Measurements from ENCODE around the gene UBIAD1. TPM values are rescaled to one million over a fixed set of nuclear protein-coding genes. Genes with fewer than 3 reads are reported as not detected.

The UBIAD1 gene
- total and polyA plus RNA-seq, 9 of the 15 experiments (the other 6 are each of a cell fraction or from before 2014, with no cell fraction given): 6.2 to 34.3 (median 22.3) TPM

GRCh38 chr1:11262171-11263049 is 10.6 kb upstream of the UBIAD1 start, which contains the start of gene MTOR (continued):
- TF ChIP-seq ARID3A (IDR thresholded peaks at IDR 0.05; ENCODE audit: borderline replicate concordance, low read depth, low read length) (peak; percentile 78; the same call in 1 of the 2 replicates), ZFPM2 (CRISPR knock-in tag; IDR thresholded peaks at IDR 0.05) (no peak), ZNF584 (CRISPR knock-in tag; IDR thresholded peaks at IDR 0.05; ENCODE audit: low read depth) (no peak), GABPB2 (CRISPR knock-in tag; conservative IDR thresholded peaks at IDR 0.05) (no peak), TFAM (CRISPR knock-in tag; conservative IDR thresholded peaks at IDR 0.05) (no peak), SMAD2 (IDR thresholded peaks at IDR 0.05; ENCODE audit: low read depth, low read length) (no peak), HDAC1 (IDR thresholded peaks at IDR 0.05) (peak in 1 of 2 experiments; percentile 62; a peak in 2 of 4 replicates), AFF4 (CRISPR knock-in tag; IDR thresholded peaks at IDR 0.05) (no peak)
- TF ChIP-seq, protein P1, sequence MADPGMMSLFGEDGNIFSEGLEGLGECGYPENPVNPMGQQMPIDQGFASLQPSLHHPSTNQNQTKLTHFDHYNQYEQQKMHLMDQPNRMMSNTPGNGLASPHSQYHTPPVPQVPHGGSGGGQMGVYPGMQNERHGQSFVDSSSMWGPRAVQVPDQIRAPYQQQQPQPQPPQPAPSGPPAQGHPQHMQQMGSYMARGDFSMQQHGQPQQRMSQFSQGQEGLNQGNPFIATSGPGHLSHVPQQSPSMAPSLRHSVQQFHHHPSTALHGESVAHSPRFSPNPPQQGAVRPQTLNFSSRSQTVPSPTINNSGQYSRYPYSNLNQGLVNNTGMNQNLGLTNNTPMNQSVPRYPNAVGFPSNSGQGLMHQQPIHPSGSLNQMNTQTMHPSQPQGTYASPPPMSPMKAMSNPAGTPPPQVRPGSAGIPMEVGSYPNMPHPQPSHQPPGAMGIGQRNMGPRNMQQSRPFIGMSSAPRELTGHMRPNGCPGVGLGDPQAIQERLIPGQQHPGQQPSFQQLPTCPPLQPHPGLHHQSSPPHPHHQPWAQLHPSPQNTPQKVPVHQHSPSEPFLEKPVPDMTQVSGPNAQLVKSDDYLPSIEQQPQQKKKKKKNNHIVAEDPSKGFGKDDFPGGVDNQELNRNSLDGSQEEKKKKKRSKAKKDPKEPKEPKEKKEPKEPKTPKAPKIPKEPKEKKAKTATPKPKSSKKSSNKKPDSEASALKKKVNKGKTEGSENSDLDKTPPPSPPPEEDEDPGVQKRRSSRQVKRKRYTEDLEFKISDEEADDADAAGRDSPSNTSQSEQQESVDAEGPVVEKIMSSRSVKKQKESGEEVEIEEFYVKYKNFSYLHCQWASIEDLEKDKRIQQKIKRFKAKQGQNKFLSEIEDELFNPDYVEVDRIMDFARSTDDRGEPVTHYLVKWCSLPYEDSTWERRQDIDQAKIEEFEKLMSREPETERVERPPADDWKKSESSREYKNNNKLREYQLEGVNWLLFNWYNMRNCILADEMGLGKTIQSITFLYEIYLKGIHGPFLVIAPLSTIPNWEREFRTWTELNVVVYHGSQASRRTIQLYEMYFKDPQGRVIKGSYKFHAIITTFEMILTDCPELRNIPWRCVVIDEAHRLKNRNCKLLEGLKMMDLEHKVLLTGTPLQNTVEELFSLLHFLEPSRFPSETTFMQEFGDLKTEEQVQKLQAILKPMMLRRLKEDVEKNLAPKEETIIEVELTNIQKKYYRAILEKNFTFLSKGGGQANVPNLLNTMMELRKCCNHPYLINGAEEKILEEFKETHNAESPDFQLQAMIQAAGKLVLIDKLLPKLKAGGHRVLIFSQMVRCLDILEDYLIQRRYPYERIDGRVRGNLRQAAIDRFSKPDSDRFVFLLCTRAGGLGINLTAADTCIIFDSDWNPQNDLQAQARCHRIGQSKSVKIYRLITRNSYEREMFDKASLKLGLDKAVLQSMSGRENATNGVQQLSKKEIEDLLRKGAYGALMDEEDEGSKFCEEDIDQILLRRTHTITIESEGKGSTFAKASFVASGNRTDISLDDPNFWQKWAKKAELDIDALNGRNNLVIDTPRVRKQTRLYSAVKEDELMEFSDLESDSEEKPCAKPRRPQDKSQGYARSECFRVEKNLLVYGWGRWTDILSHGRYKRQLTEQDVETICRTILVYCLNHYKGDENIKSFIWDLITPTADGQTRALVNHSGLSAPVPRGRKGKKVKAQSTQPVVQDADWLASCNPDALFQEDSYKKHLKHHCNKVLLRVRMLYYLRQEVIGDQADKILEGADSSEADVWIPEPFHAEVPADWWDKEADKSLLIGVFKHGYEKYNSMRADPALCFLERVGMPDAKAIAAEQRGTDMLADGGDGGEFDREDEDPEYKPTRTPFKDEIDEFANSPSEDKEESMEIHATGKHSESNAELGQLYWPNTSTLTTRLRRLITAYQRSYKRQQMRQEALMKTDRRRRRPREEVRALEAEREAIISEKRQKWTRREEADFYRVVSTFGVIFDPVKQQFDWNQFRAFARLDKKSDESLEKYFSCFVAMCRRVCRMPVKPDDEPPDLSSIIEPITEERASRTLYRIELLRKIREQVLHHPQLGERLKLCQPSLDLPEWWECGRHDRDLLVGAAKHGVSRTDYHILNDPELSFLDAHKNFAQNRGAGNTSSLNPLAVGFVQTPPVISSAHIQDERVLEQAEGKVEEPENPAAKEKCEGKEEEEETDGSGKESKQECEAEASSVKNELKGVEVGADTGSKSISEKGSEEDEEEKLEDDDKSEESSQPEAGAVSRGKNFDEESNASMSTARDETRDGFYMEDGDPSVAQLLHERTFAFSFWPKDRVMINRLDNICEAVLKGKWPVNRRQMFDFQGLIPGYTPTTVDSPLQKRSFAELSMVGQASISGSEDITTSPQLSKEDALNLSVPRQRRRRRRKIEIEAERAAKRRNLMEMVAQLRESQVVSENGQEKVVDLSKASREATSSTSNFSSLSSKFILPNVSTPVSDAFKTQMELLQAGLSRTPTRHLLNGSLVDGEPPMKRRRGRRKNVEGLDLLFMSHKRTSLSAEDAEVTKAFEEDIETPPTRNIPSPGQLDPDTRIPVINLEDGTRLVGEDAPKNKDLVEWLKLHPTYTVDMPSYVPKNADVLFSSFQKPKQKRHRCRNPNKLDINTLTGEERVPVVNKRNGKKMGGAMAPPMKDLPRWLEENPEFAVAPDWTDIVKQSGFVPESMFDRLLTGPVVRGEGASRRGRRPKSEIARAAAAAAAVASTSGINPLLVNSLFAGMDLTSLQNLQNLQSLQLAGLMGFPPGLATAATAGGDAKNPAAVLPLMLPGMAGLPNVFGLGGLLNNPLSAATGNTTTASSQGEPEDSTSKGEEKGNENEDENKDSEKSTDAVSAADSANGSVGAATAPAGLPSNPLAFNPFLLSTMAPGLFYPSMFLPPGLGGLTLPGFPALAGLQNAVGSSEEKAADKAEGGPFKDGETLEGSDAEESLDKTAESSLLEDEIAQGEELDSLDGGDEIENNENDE (IDR thresholded peaks at IDR 0.05; ENCODE audit: low read depth, low read length): no peak
